HG03097 (cell line): ENCODE measurements around the gene RPL19.

Source experiments
- ATAC-seq: cut with Tn5 transposase; IDR thresholded peaks from one replicate; pipeline ENCODE4 v1.9.1; 2021; ENCODE audit not compliant: unreplicated experiment, low FRiP score

The RPL19 gene

DNA sequence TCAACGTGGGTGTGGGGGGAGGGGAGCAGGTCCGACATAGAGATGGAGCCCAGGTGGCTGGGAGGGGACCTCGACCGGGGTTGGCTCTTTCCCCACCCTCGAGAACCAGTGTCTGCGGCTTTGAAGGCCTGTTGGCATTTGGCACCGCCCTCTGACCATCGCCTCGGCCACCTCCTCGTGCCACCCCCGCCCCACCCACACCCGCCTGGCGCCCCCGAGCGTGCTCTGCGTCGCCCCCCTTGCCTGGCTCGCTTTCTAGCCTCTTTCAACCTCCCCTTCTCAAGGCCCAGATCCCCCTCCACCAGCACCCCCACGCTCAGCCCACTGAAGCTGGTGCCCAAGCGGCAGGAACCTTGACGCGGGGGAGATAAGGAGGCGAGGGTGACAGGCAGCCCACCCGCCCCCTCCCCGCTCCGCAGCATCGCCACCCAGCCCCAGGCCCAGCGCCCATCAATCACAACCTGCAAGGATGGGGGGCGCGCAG lies 3.2 kb upstream of the RPL19 start:
- no peak for ATAC-seq

DNA sequence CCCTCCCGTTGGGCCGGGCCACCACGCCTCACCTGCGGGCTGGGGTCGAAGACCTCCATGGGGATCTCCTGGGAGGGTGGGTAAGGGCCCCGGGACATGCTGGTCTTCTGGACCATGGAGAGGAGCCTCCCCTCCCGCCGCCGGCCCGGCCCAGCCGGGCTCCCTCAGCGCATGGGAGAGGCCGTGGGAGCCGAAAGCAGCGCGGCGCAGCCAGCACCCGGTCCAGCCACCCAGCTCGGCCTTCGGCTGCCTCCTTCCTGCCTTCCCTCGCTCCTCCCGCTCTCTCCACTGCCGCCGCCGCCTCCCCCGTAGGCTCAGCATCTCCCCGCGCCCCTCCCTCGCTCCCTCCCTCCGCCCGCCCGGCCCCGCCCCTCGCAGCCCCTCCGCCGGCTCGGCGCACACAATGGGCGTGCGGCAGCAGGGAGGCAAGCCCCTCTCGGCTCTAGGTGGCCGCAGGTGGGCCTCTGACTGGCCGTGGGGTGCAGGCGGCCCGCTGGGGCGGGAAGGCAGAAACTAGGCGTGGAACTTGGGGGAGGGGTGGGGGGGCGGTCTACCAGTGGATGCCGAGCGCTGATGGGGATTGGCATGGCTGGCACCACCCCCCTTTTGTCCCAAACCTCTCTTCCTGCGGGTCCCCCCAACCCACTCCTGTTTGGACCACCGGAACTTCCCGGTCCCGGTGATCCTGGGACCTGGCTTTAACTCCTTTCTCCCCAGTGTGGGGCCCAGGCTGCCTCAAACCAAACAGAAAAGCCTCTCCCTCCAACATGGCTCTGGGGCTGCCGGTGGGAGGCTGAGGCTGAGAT lies 2.5 kb upstream of the RPL19 start, which contains the start of gene CACNB1:
CACNB1 (minus strand) TSS at position 290 of the 806 bp plus-strand sequence; CDS start at position 116, 174 bp downstream.
- no peak for ATAC-seq

DNA sequence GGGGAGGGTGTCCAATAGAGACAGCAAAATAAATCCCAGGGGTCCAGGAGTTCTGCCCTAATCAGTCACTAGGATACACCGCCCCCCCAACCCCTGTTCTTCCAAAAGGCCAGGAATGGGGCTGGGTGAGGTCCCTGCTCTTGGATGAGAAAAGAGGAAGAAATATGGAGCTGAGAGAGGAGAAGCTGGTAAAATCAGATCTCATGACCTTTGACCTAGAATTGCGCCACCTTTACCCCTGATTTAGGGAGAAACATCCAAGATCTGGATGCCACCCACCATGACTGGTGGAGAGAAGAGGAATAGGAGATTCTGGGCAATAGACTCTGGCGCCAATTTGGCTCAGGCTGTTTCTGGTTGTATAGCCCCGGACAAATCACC lies 1.9 kb upstream of the RPL19 start:
- no peak for ATAC-seq

DNA sequence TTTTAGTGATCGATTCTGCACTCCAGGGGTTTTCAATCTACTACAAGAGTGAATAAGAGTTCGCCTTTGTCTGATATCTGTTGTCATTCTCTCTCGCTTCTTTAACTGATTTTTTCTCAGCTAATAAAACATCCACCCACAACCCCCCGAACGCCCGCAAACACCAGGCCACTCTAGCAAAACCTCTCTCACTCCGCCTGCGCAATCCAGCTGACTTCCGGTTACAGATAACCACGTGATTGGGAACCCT lies 338 bp upstream of the RPL19 start:
- ATAC-seq = peak; percentile 47

DNA sequence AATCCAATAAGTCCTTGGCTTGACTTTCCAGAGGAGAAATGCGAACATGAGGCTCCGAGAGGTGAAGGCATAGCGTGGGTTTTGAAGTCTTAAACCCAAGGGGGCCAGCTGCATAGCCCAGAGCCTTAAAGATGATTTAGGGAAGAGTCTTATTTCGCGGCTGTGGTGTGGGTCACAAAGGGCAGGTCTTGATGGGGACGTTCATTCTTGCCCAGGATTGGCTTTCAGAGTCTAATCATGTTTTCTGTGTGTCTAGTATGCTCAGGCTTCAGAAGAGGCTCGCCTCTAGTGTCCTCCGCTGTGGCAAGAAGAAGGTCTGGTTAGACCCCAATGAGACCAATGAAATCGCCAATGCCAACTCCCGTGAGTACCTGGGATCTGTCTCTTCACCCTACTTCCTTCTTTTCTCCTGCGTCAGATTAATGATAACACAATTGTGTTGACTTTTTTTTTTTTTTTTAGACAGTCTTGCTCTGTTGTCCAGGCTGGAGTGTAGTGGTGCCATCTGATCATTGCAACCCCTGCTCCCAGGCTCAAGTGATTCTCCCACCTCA lies 951 bp downstream of the RPL19 start:
- no peak for ATAC-seq

DNA sequence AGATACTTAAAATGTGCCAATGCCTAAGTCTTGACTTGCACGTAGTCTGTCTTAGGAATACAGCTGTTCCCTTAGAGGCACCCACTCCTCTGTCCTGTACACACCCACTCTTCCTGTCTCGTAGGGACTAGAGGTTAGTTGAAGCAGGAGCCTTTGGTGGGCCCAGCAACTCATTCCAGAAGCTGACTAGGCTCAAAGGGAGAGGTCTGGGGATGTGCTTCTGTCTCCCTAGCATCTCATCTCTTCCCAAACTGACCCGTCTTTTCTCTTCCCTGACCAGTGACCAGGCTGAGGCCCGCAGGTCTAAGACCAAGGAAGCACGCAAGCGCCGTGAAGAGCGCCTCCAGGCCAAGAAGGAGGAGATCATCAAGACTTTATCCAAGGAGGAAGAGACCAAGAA lies 4.2 kb downstream of the RPL19 start:
- ATAC-seq = no peak

DNA sequence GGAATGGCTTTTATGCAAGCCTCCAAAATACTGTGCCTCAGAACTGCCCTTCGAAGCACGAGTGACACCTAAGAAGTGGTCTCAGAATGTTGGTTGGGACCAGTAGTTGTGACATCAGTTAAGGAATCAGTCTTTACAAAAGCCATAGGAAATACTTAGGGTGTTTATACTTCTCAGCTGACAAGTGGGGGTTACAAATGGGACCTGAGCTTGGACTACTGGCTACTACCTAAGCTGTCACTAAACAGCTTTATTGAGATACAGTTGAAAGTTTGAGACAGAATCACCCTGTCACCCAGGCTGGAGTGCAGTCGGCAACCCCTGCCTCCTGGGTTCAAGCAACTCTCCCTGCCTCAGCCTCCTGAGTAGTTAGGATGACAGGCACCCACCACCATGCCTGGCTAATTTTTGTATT lies 5.0 kb downstream of the RPL19 start:
- no peak for ATAC-seq

DNA sequence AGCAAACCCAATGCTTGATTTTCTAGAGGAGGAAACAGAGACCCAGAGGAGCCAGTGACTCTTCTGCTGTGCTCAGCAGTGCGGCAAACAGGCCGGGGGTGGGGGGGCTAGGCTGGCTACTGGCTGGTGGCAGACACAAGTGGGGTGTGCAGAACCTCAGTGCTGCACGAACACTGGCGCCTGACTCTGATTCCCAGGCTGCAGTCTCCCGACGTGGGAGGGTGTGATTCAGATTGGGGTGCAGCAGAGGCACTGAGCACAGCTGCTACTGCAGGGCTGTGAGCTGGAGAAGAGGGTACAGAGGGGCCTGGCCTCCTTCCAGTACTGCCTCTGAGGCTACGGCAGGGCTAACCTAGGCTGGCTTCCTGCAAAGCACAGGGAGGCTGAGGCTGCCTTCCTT lies 8.1 kb downstream of the RPL19 start:
- ATAC-seq = no peak

DNA sequence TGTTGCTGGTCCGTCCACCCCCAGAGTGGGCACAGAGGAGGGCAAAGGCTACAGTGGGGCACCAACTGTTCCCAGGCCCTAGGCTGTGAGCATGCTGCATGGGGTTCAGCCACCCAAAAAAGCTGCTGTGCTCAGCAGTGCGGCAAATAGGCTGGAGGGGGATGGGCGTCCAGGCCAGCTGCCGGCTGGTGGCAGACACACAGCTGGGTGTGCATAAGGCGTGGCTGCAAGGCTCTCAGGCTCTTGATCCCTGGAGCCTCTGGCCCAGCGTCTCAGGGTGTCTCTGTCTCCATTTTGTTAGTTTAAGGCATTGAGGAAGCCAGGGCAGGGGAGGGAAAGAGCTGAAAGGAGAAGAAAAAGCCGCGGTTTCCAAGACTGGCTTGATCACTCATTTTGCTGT lies 8.8 kb downstream of the RPL19 start:
- no peak for ATAC-seq

DNA sequence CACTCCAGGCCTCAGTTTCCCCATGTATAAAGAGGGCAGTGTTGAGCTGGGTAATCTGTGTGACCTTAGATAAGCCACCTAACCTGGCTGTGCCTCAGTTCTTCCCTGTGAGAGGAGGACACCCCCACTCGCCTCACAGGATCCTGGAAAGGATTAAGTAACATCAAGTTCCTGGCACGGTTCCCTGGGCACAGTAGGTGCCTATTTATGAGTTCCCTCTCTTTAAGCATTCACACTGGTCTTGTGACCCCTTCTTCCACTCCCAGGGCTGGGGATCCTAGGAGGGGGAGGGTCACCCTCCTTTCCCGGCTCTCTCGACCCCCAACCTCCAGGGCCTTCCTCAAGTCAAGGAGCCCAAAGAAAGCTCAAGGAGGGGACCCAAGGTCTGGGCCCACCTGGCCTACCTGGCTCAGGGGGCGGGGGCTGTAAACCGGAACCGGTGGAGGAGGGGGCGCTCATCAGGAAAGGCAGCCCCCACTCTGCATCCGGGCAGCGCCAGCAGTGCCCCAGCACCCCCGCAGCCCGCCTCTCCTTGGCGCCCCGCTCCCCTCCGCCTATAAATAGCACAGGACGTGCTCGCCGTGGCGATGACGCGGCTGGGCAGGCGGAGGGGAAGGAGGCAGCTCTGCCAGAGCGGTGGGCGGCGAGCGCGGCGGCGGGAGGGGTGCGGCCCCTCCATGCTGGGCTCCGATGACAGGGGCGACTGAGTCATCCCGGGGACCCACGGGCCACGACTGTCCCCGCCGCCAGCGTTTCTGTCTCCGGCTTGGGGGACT lies 9.4 kb downstream of the RPL19 start:
- no peak for ATAC-seq

DNA sequence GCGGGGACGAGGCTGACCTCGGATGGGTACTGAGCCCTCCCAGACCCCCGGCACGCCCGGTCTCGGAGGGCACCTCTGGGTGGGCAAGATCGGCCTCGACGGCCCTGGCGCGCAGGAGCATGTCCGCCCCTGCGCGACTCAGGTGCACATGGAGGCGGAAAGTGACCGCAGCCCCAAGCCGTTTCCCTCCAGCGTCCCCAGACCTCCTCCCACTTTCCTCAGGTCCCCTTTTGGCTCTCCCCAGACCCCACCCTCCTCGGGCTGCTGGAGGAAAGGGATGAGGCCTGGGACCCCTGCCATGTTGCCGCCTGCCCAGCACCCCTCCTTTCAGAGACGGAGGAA lies 10.0 kb downstream of the RPL19 start:
- ATAC-seq = no peak

DNA sequence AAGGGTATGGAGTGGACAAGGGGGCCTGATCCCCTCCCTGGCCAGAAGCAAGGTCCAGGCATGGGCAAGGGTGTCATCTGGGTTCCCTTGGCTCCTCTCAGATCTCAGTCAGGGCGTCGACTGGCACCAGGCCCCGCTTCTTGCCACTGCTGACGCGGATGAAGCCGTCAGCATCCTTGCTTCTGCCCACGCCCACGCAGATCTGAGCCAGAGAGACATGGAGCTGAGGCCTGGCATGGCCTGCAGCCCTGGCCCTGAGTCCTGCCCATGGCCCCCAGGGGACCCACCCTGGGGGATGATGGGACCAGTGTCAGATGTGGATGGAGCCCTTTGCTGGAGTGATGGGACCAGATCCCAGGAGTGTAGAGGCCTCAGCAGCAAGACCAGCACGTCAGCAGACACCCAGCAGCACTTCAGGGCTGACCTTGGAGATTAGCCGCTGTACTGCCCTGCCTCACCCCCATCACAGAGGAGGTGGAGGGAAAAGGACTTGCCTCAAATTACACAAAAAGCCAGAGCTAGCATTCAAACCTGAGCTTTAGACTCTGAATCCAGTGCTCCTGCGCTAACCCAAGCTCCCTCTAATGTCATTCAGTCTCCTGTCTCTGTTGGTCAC lies 12.2 kb downstream of the RPL19 start:
- ATAC-seq = no peak

DNA sequence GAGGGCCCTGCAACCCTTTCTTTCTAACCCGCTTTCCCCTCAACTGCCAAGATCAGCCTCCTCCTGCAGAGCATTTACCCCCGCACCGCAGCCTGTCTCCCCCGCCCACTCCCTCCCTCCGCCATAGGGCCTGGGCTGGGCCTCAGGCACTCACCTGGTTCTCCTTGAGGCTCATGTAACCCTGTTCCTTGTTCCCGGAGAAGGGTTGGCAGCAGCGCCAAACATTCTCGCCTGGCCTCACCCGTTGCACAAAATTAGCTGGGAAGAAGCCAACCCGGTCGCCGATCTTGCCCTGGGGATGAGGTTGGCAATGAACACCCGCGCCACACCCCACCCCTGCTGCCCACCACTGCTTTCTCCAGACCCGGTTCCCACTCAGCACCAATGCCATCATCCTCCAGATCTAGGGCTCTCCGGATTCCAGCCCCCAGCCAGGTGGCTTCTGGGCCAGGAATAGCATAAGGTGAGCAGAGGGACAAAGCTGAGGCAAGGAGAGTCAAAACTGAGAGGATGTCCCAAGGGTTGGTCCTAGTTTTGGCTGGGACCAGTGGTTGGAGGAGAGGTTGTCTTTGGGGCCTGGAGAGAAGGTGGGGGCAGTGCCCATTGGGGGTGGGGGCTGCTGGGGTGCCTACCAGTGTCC lies 12.9 kb downstream of the RPL19 start:
- no peak for ATAC-seq

DNA sequence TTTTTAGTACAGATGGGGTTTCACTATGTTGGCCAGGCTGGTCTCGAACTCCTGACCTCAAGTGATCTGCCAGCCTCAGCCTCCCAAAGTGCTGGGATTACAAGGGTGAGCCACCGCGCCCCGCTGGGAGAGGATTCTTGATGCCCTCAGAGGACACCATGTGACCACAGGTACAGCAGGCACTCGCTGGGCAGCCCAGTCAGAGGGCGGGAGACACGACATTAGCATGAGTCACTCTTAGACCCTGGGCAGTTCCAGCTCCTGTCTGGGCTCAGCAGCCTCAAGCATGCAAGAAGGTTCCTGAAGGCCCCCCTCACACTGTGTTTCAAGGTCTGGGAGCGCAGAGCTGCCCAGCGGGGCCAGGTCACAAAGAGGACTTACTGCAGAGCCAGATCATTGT lies 13.8 kb downstream of the RPL19 start:
- ATAC-seq = no peak

DNA sequence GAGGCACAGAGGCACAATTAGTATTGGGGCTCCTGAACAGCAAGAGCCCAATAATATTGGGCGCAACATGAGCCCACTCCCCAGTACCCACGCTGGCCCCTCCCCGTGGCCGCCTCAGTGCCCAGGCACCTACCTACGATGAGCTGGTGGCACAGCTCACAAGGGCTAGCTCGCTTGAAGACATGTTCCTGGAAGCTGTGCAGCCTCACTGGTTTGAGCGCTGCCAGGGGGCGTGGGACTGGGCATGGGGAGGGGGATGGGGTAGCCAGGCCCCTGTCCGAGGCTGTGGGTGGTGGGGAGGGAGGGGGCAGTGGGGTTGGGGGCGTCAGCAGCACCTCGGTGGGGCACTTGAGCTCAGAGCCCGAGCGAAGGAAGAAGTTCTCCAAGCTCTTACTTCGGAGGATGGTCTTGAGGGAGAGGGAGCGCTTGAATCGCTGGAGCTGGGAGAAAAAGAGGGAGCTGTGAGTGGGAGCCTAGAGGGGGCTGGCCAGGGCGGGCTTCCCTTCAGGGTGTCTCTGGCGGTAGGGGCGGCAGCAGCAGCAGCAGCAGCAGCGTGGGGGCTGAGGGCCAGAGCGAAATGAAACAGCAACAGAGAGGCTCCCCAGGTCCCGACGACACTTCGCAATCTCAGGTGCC lies 17.8 kb downstream of the RPL19 start:
- ATAC-seq = no peak

DNA sequence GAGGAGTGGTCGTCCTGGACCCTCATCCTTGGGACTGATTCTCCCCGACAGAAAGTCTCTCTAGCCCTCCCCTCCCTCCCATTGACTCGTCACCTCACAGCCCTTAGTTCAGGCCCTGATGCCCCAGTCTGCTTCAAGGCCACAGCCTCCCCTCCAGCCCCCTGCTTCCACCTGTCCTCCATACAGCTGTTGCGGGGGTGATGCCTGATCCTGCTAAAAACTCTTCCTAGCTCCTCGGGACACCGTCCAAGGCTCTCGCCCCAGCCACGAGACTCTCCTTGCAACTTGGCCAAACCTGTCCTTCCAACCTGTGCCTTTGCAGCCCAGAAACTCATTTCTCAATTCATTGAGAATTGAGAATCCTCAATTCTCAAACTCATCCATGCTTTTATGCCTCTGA lies 18.8 kb downstream of the RPL19 start:
- ATAC-seq = no peak

DNA sequence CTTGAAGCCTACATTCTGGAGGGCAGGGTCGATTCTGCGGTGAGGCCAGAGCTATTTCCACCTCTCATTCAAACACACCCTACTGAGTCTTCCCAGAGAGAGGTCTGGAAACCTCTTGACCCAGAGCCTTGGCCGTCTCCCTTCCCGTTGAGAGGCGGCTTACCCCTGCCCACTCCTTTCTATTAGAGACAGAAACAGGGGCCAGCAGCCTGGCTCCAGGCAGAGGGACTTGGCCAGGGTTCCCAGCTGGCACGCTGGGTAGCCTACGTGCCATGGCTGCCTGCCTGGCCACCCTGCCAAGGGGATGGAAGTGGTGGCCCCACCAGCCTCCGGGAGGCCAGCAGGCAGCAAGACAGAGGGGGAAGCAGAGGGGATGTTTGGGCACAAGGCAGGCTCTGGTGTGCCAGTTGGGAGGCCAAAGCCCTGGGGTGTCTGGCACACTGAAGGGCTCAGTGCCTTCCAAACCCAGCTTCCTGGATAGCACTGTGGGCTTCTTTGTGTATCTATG lies 19.6 kb downstream of the RPL19 start:
- no peak for ATAC-seq

DNA sequence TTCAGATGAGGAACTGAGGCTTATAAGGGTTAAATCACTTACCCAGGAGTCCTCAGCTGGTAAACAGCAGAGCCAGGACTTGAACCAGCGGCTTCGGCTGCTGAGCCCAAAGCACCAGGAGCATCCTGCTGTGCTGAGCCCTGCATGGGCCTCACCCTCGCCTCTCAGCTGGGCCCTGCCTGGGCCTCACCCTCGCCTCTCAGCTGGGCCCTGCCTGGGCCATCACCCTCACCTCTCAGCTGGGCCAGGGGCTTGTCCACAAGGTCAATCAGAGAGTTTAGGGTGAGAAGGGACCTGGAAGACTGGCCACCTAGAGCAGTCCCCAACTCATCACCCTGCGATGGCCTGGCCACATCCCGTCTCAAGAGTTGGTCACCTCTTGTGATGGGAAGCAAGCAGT lies 21.5 kb downstream of the RPL19 start:
- ATAC-seq = no peak

DNA sequence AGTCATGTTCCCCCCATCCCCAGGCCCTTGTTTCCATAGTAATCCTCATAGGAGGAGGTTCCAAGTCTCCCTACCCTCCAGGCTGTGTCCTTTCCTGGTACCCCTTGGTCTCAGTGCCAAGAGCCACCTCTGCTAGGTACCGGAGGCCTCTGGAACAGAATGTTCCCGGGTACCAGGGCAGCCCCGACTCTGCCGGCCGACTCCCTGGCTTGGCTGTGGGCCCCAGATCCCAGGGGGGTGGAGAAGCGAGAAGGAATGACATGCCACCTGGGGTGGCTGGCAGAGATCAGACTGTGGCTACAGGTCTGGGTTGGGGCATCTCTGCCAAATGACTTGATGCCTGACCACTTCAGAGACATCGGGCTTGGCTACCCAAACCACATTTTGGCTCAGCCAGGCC lies 22.1 kb downstream of the RPL19 start:
- no peak for ATAC-seq
